ENCODE data around the gene IRS1.

DNA sequence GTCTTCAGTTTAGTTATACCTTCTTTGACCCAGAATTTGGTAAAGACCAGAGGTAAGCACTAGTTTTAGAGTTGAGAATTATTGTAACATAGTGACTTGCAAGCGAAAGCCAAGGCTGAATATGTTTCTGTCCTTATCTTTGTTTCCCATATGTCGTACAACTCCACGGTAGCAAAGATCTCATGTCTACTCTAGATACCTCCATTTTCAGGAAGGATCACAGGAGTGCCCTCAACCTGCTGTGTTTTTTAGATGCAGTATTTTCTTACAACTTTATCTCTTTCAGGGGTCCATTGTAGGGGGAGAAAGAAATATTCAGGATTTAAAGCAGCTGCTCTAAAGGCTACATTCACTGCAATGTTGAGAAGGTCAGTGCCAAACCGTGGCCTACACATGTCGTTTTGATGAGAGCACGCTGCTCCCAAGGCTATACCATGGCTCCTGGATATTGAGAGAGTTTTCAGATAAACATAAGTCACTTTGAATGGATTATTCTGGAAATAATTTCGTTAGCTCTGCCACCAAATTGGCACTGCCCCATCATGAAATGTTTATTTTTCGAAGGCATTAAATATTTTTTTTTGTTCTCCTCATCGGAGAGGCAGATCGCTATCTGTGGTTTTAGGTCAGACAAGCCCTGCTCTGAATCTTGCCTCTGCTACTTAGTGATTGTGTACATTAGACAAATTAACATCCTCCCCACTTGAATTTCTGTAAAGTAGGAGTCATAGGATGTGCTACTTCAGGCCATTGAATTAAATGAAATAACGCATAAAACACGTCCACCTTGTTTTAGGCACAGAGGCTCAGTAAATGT is 38.4 kb upstream of the IRS1 start:
- TF ChIP-seq, protein P1, sequence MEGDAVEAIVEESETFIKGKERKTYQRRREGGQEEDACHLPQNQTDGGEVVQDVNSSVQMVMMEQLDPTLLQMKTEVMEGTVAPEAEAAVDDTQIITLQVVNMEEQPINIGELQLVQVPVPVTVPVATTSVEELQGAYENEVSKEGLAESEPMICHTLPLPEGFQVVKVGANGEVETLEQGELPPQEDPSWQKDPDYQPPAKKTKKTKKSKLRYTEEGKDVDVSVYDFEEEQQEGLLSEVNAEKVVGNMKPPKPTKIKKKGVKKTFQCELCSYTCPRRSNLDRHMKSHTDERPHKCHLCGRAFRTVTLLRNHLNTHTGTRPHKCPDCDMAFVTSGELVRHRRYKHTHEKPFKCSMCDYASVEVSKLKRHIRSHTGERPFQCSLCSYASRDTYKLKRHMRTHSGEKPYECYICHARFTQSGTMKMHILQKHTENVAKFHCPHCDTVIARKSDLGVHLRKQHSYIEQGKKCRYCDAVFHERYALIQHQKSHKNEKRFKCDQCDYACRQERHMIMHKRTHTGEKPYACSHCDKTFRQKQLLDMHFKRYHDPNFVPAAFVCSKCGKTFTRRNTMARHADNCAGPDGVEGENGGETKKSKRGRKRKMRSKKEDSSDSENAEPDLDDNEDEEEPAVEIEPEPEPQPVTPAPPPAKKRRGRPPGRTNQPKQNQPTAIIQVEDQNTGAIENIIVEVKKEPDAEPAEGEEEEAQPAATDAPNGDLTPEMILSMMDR (IDR thresholded peaks at IDR 0.05), result no peak
- no peak for TF ChIP-seq EP300 (IDR thresholded peaks at IDR 0.05)
